Inflammatory macrophage (primary cell): ENCODE results near the gene C6orf89.

ENCODE experiments used
- DNase-seq, 2 donors: peaks; one replicate each; pipeline ENCODE4 v3.0.0-alpha.2; 2020 to 2022

C6orf89 gene

DNA sequence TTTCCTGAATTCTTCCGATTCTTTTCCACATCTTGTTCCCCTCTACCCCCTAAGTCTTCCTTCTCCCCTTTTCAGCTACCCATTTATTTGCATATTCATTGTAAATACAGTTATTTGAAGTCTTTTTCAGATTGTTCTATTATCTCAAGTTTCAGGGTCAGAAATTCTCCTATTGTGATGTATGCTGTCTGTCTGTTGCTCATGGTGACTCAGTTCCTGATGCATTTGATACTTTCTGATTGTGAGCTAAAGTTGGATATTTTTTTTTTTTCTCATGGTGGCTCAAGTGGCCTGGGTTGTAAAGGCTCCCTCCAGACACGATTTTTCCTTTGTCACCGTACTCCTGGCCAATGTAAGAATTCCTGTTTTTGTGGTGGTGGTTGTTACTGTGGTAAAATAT lies 63.9 kb downstream of the C6orf89 start:
- DNase-seq: no peak

DNA sequence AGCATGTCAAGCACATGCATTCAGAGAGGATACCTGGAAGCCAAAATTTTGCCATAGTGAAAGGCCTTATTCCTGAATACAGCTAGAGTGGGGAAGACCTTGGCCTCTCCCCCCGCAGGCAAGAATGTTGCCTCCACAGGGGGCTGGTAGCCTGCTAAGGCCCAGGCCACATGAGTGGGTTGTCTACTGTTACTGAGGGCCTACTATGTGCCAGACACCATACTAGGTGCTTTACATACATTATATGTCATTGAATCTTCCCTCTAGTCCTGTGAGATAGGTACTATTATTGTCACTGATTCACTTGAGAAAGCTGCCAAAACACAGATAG lies 68.1 kb downstream of the C6orf89 start:
- DNase-seq: no peak

DNA sequence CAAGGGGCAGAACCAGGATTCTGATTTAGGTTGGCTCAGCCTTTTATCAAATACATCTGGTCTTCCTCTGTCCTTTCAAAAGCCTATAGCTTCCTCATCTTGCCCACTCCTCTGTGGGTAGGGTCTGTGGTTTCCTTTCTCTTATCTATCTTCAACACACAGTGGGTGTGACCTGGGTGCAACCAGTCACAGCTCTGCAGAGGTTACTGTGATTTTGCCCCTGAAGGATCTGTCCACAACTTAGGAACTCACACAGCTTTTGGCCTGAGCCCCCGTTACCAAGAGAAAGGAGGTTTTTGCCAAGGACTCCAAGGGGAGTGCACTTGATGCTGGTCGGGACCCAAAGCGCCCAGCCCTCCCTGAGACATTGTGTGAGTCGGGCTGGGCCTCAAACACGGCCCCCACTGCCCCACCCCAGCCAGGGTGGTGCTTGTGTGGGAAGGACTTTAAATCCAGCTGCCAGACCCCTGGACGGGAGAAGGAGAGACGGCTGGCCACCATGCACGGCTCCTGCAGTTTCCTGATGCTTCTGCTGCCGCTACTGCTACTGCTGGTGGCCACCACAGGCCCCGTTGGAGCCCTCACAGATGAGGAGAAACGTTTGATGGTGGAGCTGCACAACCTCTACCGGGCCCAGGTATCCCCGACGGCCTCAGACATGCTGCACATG lies 68.6 kb downstream of the C6orf89 start, which contains the start of gene PI16:
PI16 (plus strand) TSS at position 477 of the 670 bp plus-strand sequence; CDS start at position 500, 23 bp downstream.
- DNase-seq: no peak

DNA sequence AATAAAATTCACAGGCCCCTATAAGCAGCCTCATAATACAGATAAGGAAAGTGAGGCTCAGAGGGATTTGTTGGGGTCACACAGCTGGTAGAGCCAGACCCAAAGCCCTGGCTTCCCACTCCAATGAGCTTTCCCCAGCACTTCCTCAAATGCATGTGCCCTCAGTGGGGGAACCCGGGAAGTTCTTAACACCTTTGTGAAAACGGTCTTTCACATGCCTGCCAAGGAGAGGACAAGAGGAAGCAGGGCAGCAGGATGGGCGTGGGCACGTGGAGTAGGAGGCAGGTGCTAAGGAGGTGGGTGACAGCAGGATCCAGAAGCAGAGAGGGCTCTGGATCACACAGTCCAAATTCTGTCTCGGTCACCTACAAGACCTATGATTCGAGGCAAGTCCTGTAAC lies 69.4 kb downstream of the C6orf89 start:
- DNase-seq: peak in 1 of 2 donors; percentile 29

DNA sequence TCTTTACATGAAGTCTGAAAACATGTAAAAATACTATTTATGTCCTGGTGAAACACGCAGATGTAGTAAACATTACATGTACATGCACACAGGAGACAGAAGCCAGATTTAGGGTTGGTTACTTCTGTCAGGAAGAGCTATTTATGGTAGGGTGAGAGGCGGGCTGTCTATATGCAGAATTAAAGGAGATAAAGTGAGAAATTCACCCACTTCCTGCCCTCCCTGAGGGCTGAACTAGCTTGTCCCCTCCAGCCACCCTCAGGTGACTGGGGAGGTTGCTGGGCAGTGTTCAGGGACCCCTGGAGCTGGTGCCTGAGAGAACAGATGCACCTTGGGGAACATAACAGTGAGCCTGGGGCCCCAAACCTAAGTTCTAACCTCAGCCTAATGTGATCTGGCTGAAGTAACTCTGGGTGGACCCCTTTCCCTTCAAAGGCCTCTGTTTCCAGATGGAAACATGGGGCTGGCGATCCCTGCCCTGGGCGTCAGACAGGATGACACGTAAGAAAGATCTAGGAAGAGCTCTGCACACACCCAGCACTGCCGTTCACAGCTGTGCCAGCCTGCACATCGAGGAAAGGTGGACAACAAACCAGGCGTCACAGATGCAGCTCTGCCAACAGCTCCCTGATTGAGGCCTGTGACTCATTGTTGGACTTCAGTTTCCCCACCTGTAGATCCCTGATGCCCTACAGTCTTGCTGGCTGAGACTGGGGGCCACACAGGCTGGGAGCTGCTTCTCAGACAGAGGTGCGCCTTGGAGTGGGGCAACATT lies 70.1 kb downstream of the C6orf89 start:
- DNase-seq: no peak

DNA sequence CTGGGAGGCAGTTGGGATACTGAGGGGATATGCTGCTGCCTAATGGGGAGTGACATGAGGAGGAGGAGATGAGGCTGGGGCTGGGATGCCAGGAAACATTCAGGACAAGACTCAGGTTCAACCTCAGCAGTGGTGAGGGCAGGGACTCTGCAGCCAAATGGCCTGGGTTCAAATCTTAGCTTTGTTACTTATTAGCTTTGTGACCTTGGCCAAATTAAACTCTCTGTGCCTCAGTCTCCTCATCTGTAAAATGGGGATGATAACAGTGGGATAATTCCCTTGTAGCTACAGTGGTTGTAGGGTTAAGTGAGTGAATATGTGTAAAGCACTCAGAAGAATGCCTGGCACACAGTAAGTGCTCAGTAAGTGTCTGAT lies 70.7 kb downstream of the C6orf89 start:
- no peak for DNase-seq

DNA sequence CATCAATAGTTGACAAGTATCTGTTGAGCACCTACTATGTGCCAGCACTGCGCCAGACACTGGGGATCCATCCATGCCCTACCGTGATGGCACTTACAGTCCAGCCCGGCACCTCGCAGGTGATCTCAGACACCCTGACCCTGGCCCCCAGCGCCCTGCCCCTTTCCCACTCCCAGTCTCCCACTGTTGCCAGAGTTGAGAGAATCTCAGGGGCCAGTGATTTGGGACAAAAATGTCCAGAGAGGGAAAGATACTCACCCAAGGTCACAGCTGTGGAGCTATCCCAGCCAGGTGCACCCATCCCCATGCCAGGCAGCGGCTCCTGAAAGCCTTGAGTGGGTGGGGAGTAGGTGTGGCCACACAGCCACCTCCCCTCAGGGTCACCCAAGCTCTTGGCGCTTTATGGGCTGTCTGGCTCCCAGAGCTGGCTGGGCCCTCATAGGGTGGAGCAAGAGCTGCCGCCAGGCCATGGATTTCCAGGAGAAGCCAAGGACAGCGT lies 72.1 kb downstream of the C6orf89 start:
- no peak for DNase-seq

DNA sequence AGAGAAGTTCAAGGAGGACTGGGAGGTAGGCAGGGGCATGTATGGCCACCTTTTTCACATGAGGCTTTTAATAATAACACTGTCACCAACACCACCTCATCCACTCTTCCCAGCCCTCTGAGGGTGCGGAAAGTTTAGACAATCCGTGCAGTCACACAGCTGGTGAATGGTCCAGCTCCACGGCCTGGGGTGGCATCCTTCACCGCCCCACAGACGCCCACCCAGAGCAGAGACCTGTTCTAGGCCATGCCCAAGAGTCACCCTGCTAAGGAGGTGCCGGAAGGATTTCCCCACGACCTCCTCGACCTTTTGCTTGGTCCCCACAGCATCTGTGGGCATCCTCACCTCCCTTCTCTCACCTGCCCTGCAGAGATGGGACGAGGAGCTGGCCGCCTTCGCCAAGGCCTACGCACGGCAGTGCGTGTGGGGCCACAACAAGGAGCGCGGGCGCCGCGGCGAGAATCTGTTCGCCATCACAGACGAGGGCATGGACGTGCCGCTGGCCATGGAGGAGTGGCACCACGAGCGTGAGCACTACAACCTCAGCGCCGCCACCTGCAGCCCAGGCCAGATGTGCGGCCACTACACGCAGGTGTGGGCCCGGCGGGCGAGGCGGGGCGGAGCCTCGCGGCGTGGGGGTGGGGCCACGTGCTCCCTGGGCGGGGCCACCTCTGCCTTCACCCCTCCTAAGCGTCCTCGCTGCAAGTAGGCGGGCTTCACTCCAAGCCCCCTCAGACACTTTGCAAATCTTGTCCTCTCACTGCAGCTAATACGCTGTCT lies 73.2 kb downstream of the C6orf89 start:
- no peak for DNase-seq

DNA sequence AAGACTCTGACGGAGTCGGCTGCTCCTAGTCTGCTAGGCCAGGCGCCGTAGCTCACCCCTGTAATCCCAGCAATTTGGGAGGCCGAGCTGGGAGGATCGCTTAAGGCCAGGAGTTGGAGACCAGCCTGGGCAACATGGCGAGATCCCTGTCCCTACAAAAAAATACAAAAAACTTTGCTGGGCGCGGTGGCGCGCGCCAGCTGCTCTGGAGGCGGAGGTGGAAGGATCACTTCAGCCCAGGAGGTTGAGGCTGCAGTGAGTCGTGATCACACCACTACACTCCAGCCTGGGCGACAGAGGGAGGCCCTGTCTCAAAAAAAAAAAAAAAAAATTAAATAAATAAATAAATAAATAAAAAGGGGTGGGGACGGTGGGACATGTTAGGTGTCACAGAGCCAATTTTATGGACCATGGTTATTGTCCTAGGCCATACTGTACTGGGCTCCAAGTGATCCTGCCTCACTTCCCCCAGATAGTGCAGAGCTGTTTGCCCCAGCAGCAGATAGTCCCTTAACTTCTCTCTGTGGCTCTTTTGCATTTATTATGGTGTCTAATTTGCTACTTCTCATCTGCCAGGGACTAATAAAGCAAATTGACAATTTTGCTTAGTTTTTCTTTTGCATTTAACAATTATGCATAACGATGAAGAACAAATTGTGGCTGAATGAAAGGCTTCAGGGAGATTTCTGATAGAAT lies 74.0 kb downstream of the C6orf89 start:
- DNase-seq: no peak

DNA sequence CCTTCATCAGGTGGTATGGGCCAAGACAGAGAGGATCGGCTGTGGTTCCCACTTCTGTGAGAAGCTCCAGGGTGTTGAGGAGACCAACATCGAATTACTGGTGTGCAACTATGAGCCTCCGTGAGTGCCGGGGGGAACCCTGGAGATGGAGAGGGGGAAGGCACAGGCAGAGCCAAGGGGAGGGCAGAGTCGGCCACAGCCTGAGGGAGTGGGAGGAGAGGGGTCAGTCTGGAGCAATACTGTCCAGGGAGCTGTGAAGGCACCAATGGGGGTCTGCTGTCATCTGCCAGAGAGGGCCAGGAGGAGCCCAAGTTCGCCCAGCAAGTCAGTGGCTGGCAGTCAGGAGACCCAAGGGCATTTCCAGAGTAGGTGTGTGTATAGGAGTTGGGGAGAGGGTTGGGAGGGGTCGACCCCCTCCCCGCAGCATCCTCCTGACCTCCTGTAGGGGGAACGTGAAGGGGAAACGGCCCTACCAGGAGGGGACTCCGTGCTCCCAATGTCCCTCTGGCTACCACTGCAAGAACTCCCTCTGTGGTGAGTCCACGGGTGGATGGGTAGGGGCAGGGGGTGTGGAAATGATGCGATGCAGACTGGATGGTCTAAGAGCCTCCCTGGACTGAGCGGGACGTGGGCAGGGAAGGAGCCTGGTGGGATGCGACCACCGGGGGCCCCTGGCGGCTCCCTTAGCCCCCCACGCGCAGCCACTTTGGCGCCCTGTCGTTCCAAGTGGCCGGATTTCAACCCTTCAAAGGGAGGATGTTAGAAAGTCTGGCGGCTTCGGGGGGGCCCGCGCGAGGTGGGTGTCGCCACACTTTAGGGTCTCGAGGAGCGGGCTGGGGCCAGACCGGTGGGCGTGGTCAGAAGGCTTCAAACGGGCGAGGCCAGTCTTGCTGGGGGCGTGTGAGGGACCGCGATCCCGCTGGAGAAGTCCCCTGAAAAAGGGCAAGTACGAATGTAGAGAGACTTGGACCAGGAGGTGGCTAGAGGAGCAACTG lies 76.0 kb downstream of the C6orf89 start:
- no peak for DNase-seq

DNA sequence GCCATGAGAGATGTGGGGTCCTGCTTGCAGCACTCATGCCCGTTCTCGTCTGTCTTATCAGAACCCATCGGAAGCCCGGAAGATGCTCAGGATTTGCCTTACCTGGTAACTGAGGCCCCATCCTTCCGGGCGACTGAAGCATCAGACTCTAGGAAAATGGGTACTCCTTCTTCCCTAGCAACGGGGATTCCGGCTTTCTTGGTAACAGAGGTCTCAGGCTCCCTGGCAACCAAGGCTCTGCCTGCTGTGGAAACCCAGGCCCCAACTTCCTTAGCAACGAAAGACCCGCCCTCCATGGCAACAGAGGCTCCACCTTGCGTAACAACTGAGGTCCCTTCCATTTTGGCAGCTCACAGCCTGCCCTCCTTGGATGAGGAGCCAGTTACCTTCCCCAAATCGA lies 77.1 kb downstream of the C6orf89 start:
- DNase-seq: peak; percentile 95 to 96

DNA sequence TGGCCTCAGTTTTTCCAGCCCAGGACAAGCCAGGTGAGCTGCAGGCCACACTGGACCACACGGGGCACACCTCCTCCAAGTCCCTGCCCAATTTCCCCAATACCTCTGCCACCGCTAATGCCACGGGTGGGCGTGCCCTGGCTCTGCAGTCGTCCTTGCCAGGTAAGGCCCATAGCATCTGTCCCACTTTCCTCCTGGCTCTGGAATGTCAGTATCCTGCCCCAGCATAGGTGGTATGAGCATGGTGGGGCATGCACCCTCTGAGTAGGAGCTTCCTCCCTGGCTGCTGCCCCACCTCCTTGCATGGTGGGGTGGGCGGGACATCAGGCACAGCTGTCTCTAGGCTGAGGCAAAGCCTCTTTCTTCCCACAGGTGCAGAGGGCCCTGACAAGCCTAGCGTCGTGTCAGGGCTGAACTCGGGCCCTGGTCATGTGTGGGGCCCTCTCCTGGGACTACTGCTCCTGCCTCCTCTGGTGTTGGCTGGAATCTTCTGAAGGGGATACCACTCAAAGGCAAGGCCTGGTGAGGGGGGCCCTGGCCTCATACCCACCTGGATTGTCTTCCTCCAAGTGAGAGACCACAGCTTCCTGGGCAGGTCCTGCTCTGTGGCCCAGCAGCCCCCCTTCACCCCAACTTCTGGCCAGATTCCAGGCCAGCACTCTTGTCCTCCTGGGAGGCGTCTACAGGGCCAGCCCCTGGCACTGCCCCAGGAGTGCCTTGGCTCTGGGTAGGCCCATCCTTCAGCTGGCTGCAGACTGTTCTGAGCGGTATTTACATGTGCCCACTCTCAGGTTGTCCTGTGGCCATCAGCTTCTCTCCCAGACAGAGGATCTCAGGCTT lies 77.9 kb downstream of the C6orf89 start:
- no peak for DNase-seq

DNA sequence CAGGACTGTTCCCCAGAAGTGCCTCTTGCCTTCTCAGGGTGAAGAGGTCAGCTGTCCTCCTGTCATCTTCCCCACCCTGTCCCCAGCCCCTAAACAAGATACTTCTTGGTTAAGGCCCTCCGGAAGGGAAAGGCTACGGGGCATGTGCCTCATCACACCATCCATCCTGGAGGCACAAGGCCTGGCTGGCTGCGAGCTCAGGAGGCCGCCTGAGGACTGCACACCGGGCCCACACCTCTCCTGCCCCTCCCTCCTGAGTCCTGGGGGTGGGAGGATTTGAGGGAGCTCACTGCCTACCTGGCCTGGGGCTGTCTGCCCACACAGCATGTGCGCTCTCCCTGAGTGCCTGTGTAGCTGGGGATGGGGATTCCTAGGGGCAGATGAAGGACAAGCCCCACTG lies 78.6 kb downstream of the C6orf89 start:
- DNase-seq: no peak

DNA sequence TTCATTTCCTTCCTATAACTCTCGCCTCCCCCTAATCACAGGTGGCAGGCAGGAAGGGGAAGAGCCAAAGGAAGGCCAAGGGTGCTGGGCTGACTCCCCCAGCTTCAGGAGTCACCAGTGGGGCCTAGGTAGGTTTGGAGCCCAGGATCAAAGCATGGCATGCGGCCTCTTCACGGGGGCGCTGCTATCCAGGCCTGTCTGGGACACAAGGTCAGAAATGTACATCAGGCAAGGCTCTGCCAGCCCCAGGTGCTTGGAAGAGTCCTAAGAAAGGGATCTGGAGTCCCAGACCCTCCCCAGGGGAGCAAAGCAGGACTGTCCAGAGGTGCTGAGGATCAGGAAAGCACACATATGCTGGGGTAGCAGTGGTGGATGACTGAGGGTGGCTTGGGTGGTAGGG lies 79.2 kb downstream of the C6orf89 start:
- DNase-seq: no peak

DNA sequence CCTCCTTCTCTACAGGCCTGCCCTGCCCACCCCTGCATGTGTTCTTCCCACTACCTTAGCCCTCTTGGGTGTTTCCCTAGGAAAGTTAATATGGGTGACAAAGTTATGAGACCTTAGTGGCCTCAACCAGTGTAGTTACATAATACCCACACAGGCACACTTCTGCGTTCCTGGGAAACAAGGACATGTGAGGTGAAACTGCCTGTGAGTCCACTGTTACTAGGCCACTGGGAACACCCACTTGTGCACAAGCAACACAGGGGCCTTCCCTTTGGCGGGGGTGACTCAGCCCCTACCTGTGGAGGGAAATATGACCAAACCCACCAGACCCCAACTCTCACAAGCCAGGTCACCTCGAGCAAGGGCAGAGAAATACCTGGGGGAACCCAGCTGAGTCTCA lies 81.5 kb downstream of the C6orf89 start:
- DNase-seq: no peak

DNA sequence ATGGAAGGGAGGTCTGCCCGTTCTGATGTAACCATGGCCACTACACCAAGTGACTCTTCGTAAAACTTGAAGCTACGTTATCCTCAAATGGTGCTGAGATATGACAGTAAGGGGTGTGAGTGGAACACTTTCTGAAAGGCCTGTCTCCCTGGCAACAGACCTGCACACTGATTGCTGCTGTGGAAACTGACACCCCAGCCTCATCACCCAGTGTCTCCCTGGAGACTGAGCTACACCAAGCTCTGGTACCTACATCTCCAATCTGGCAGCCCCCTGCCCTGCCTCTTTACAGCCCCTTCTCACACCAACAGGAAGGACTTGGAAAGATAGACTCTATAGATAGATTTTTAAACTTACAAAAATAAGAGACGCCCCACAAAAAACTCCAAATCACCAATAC lies 82.0 kb downstream of the C6orf89 start:
- DNase-seq: no peak

DNA sequence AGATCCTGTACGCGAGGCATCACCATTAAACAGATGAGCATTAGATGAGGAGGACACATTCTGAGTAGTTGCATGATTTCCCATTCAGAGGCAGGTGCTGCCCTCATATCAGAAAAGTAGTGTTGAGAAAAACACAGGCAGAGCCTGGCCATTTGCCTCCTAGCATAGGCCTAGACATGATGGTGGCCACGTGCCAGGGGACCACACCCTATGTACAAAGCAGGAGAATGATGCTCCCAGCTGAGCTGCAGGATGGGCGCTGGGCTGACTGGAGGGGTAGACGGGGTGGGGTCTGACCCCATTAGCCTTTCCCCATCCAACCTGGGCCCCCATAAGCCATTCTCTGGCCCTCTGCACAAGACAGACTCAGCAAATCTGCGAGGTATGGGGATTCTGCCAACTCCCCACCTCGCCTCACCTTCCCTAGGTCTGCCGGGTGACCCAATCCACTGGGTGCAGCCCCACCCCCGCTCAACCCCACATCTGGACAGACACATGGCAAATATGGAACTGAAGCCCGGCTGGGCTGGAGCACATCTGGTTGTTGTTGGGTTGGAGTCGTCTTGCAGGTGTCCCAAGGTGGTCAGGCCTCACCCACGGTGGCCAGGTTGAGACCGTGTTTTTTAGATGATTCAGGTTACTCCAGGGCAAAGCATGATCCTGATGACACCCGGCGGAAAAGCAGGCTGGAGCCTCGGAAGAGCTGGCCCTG lies 82.7 kb downstream of the C6orf89 start:
- DNase-seq: no peak

DNA sequence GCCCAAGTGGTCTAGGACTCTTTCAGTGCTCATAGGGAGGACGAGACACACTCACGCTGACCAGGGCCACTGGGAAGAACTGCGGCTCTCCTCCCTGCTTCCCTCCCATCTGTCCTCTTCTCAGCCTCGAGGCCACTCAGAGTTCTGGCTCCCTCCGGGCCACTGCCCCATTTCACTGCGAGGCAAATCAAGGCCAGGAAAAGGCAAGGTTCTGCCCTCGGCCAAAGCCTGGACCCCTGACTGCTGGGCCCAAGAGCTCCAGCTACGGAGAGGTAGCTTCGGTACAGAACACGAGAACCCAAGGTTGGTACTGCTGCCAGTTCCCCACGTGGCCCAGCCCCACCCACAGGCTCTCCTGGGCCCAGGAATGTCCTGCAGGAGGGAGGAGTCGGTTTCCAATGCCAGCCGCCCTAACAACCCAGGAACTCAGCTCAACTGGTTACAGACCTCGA lies 83.5 kb downstream of the C6orf89 start:
- no peak for DNase-seq

DNA sequence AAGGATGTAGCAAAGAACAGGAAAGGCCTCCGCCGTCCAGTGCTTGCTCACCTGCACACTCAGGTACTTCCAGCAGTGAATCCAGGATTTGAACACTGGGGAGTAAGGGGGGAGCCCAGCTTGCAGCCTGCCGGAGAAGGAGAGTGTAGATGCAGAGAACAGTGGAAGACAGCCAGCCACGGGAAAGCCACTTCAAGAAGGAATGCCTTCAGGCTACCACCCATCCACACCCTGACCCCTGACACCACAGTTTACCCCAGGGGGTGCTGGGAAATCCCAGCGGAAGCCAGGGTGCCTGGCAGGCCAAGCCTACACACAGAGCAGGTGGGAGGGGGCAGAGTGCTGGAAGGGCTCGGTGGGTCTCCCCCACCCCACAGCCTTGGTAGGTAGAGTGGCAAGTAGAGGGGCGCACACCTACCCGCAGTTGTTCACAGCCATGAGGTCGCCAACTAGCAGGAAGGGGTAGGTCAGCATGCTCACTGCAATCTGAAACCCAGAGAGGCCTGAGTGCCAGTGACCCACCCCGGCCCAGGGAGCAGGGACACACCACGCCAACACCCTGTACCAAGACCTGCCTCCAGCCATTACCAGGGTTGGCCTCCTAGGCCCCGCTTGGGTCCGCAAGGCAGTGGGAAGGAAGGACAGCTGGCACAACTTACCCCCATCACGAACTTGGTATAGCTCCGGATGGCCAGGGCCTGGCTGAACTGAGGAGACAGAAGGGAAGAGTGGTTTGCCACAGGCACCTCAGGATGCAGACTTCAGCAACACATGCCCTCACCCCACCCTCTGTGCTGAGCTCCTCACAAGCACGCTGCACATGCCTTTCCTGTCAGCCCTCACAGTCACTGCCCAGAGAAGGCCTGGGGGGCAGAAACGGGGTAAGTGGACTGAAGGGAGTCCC lies 84.5 kb downstream of the C6orf89 start:
- no peak for DNase-seq
